MV-4-11 (cell line): ENCODE measurements around the gene KRT9.
A peak's percentile ranks its signal among the peaks of the same experiment; 100 is the strongest.
"Not testable (repeated sequence)": the region's sequence is repeated elsewhere in the genome, so short reads cannot be mapped to it uniquely, and the experiment has no call there.

Source experiments
- DNase-seq: peaks from one replicate; lab custom pipeline; 2025; lab: John Stamatoyannopoulos, UW

KRT9 gene

GRCh38 chr17:41545829-41546410, 25.9 kb downstream of the KRT9 start:
- no peak for DNase-seq

DNA sequence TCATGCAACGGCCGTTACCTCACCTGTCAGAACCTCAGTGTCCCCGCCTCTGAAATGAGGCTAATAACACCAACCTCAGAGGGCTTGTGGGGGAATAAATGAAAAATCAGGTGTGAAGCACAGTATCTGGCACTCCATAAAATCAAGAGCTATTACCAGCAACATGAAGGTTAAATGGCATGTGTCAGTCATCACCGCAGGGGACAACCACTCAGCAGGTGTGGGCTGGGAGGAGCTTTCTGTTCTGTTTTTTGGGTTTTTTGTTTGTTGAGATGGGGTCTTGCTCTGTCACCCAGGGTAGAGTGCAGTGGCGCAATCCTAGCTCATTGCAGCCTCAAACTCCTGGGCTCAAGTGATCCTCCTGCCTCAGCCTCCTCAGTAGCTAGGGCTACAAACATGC, 26.9 kb downstream of the KRT9 start:
- no peak for DNase-seq

DNA sequence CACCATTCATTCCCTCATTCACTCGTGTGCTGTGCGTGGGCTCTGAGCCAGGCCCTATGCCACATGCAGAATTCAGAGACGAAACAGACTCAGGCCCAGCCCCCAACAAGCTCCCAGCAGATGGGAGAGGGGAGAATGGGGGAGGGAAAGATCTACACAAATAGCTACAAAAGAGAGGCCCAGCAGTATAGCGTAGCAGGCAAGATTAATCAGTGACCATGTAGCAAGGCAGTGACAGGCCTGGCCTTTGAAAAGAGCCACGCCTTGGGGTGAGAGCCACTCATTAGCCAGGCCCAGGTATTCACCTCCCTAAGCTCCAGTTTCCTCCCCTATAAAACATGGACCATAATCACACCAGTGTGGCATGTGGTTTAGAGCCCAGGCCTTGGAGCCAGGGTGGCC, 27.4 kb downstream of the KRT9 start:
- DNase-seq, result no peak

GRCh38 chr17:41542786-41543185, 29.1 kb downstream of the KRT9 start:
- not testable (repeated sequence) for DNase-seq

- no peak for DNase-seq
These were observed 29.5 kb downstream of the KRT9 start for GRCh38 chr17:41542357-41542756.

GRCh38 chr17:41540921-41541625, 30.8 kb downstream of the KRT9 start:
- no peak for DNase-seq

DNA sequence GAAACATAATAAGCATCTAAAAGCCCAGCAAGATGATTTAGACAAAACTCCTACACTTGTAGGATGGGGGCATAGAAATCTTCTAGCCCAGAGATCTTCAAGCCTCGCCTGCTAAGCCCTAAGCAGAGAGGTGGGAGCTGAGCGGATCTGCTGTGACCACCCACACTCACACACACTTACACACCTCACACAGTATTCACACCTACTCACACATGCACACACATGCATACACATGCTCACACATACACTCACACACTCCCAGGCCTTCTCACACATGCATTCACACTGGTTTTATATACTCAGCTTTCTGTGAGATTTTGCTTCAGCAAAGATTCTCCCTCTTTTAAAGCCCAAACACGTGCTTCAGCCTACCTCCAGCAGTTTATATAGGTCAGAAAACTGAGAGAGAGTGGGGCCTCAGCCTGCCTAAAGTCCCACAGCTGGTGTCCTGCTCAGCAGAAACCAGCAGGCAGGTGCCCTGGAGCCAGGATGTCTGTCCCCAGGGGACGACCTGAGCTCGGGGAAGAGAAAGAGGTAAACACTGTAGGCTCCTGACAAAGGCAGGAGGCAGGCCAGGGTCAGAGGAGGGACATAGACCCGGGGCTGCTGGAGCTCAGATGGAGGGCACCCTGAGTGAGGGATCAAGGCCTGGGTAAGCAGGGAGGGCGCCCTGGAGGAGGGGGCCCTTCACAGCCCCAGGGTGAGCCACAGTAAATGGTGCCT, 31.7 kb downstream of the KRT9 start:
- no peak for DNase-seq

GRCh38 chr17:41539071-41539492, 32.8 kb downstream of the KRT9 start:
- DNase-seq, result no peak

DNA sequence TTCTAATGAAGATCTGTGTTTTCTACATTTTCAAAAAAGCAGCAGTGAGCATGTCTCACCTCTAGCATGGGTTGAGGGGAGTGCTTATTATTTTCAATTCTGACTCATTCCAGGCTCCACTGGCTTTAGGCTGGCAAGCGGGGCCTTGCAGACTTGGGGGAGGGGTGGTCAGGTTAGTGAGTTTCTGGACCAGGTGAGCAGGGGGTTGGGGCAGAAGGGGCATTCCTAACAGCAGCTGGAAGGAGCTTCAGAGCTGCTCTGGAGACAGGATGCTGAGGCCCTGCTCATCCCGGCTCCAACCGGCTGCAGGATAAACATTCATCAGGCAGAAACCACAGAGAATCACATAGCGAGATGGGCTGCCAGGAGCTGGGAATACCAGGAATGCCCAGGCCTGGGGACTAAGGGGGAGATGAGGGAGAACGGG, 33.3 kb downstream of the KRT9 start:
- no peak for DNase-seq

- no peak for DNase-seq
These were observed 33.9 kb downstream of the KRT9 start for GRCh38 chr17:41537990-41538389.

GRCh38 chr17:41537614-41537954, 34.3 kb downstream of the KRT9 start:
- no peak for DNase-seq

DNA sequence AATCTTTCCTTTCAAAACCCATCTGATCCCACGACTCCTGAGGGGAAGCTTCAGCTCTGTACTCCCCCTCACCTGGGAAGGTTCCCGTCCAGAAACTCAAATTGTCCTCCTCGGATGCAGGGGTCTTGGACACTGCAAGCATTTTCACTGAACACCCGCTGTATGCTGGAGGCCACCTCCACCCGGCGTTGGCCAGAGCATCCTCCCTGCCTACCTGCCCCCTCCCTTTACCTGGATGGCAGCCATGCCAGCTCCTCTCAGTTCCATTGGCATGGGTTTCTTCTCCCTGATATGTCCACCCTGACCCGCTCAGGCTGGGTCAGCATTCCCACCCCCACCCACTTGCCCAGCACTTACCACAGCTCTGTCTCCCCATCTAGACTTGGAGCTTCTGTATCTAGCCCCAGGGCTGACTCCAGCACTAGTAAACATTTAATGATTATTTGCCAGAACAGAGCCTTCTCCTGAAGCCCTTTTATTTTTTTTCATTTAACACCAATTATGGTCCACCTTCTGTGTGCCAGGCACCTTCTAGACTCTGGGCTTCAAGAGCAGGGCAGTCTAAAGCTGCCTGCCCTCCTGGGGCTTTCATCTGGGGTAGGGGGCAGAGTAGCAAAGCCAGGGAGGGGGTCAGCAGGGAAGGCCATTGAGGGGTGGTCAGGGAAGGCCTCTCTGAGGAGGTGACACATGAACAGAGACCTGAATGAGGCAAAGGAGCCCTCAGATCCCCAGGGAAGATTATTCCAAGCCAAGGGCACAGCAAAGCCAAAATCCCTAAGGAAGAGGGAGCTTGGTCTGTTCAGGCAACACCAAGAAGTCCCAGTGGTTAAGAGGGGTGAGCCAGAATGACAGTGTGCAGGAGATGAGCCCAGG, 34.9 kb downstream of the KRT9 start:
- no peak for DNase-seq

DNA sequence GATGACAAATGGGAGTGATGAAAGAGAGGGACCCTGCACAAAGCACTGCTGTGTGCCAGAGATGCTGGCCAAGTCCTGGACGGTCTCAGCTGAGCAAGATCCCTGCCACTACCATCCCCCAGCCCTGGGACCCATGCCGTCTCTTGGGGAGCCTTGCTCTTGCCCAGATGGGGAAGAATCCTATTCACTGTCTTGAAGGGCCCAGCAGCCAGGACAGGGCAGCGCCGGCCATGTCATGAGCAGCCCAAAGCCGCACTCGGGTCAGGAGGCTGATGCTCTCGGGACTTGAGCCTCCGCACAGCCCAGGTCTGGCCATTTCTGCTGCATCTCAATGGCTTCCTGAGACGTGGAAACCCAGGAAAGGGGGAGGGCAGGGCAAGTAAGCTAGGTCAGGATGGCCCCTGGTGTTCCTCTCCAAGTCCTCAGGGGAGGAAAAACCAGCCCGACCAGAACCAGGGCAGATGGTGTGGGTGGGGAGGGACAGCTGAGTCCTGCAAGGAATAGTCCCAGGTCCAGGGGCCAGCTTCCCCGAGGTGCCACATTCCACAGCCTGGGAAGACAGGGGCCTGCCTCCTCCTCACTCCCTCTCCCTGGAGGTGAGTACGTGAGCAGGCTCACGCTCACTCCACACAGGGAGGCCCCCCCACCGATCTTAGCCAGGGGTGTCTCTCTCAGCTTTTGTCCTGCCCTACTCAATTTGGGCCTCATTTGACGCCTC, 35.9 kb downstream of the KRT9 start:
- DNase-seq, result no peak

- DNase-seq, result no peak
These were observed 36.8 kb downstream of the KRT9 start for GRCh38 chr17:41534899-41535546.

GRCh38 chr17:41533613-41534012, 38.2 kb downstream of the KRT9 start:
- DNase-seq, result no peak

DNA sequence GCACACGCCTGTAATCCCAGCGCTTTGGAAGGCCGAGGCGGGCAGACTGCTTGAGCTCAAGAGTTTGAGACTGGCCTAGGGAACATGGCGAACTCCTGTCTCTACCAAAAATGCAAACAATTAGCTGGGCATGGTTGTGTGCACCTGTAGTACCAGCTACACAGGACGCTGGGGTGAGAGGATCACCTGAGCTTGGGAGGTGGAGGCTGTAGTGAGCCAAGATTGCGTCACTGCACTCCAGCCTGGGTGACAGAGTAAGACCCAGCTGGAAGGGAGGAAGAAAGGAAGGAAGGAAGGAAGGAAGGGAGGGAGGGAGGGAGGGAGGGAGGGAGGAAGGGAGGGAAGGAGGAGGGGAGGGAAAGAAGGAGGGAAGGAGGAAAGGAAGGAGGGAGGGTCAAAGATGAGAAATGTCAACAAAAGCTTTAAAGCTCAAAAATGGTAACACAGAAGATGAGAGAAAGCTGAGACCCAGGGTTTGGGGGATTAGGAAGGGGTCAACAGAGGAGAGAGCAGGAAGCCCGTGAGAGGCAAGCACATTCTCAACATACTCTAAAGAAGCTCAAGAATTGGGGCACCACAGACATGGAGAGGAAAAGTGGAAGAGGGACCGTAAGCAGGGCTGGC, 38.8 kb downstream of the KRT9 start:
- DNase-seq, result no peak

GRCh38 chr17:41531993-41532392, 39.9 kb downstream of the KRT9 start:
- no peak for DNase-seq

GRCh38 chr17:41530062-41531048, 41.5 kb downstream of the KRT9 start:
- DNase-seq, result no peak

DNA sequence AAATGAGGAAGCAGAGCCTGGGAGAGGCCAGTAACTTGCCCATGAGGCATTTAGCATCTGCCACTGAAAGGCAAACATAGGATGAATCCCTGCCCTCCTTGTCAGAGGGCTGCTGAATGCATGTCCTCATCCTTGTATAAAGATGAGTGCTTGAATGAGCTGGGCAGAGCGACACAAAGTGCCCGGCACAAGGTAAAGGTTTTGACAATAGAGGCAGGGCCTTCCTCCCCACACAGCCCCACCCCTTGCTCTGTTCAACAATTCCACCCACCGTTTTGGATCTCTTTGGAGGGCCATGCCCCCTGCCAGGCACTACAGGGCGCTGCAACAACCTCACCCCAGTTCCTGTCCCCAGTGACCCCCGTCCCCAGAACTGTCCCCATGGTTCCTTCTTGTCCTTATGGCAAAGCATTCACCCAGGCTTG, 42.4 kb downstream of the KRT9 start:
- DNase-seq, result peak; percentile 48
